Measurements from ENCODE around the gene FFAR3.
"Not testable (repeated sequence)": the region's sequence is repeated elsewhere in the genome, so short reads cannot be mapped to it uniquely, and the experiment has no call there.

DNA sequence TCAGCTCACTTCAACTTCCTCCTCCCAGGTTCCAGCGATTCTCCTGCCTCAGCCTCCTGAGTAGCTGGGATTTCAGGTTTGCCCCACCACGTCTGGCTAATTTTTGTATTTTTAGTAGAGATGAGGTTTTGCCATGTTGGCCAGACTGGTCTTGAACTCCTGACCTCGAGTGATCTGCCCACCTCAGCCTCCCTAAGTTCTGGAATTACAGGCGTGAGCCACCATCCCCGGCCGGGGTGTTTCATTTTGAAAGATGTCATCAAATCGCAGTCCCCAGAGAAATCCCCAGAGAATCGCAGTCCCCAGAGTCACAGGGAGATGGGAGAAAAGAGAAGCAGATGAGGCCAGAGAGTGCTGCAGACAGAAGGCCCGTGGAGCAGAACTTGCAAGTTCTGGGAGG lies 43.2 kb downstream of the FFAR3 start:
- TF ChIP-seq, protein P1, sequence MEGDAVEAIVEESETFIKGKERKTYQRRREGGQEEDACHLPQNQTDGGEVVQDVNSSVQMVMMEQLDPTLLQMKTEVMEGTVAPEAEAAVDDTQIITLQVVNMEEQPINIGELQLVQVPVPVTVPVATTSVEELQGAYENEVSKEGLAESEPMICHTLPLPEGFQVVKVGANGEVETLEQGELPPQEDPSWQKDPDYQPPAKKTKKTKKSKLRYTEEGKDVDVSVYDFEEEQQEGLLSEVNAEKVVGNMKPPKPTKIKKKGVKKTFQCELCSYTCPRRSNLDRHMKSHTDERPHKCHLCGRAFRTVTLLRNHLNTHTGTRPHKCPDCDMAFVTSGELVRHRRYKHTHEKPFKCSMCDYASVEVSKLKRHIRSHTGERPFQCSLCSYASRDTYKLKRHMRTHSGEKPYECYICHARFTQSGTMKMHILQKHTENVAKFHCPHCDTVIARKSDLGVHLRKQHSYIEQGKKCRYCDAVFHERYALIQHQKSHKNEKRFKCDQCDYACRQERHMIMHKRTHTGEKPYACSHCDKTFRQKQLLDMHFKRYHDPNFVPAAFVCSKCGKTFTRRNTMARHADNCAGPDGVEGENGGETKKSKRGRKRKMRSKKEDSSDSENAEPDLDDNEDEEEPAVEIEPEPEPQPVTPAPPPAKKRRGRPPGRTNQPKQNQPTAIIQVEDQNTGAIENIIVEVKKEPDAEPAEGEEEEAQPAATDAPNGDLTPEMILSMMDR (IDR thresholded peaks at IDR 0.05), result not testable (repeated sequence)
- TF ChIP-seq POLR2A (IDR thresholded peaks at IDR 0.05), result not testable (repeated sequence)

Measured in body of pancreas (tissue), 4 donors.